HCT116 (cell line): ENCODE data around the gene VAMP2.

Experiments used
- EZH2phosphoT487 ChIP-seq: fragments of 200-600 bp; IDR thresholded peaks from 2 replicates; pipeline ENCODE4 v1.6.1; 2018; ENCODE audit warnings: antibody characterized with exemption, borderline replicate concordance
- SIN3A ChIP-seq: IDR thresholded peaks from 2 replicates; pipeline ENCODE4 v1.6.1; 2012; ENCODE audit warnings: low read depth

- TF ChIP-seq SIN3A (peak; percentile 93), EZH2phosphoT487 (no peak)
These were observed 6.3 kb downstream of the VAMP2 start for GRCh38 chr17:8156246-8156992.
